Measurements from ENCODE around the gene NFKBIE. TPM values are rescaled to one million over a fixed set of nuclear protein-coding genes. Genes with fewer than 3 reads are reported as not detected.

NFKBIE gene
- total RNA-seq, 1 donor from 2014 or later, result 29.0 TPM

- Mint-ChIP-seq H3K4me3 (no peak overlapping the region), H3K9me3 (no peaks in the 10 kb centered on the region), H3K4me1 (ENCODE audit: low read depth) (no peaks in the 10 kb centered on the region), H3K27ac (no peak overlapping the region), H3K27me3 (ENCODE audit: insufficient read depth) (peaks cover 46% of the 10 kb centered on the region), H3K36me3 (ENCODE audit: low read depth) (no peaks in the 10 kb centered on the region)
- no peak for DNase-seq (ENCODE audit: low spot score)
- intact Hi-C loops (cut with micrococcal nuclease), result no loop called here
Observed at GRCh38 chr6:44292661-44293365, 27.5 kb upstream of the NFKBIE start.

DNA sequence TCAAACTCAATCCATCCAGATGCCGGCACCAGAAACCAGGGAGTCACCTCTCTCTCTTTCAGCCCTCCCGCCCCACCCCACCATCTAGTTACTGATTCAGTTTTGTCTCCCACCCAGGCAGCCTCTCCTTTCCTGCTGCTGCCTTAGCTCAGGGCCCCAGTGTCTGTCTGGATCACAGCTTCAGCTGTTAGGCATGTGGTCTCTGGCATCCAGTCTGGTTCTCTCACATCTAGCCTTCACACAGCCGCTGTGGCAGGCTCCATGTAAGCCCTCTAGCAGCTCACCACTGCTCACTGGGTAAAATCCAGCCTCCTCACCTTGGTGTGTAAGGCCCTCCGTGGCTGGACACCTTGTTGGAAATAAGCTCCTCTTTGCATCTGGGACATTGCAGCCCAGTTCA lies 26.5 kb upstream of the NFKBIE start:
- Mint-ChIP-seq H3K4me1 (ENCODE audit: low read depth) (no peaks in the 10 kb centered on the region), H3K4me3 (no peak overlapping the region), H3K27ac (no peak overlapping the region), H3K36me3 (ENCODE audit: low read depth) (no peaks in the 10 kb centered on the region), H3K27me3 (ENCODE audit: insufficient read depth) (peaks cover 49% of the 10 kb centered on the region), H3K9me3 (no peaks in the 10 kb centered on the region)
- DNase-seq (ENCODE audit: low spot score), result no peak
- intact Hi-C loops (cut with micrococcal nuclease), result no loop called here

DNA sequence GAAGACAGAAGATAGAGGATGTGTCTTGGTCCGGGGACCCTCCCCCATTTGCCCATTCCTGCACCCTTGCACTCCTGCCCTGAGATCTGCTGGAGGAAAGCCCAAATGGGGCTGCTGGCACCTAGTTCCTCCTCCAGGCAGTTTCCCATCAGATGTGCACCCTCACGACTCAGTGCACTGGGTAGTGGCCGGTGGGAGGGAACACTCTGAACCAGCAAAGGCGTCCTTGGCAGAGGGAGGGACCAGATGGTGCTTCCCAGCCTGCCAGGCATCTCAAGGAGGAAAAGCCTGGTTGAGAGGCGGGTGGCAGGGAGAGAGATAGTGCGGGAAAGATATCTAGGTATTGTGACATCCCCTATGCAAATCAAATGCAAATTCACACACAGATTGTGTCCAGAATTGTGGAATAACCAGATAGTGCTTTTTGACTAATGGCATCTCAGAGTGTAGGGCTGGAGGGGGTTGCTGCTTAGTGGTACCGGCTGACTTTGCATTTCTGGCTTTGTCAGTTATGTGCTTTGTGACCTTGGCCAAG lies 24.4 kb upstream of the NFKBIE start:
- H3K27me3 Mint-ChIP-seq (ENCODE audit: insufficient read depth), result peaks cover 32% of the 10 kb centered on the region
- DNase-seq (ENCODE audit: low spot score), result no peak
- no peaks in the 10 kb centered on the region for H3K36me3 Mint-ChIP-seq (ENCODE audit: low read depth)
- no peaks in the 10 kb centered on the region for H3K4me1 Mint-ChIP-seq (ENCODE audit: low read depth)
- H3K27ac Mint-ChIP-seq, result no peak overlapping the region
- no peaks in the 10 kb centered on the region for H3K9me3 Mint-ChIP-seq
- intact Hi-C loops (cut with micrococcal nuclease), result no loop called here
- no peak overlapping the region for H3K4me3 Mint-ChIP-seq

GRCh38 chr6:44286747-44287146 lies 21.4 kb upstream of the NFKBIE start:
- no peak overlapping the region for H3K4me3 Mint-ChIP-seq
- no peaks in the 10 kb centered on the region for H3K4me1 Mint-ChIP-seq (ENCODE audit: low read depth)
- H3K36me3 Mint-ChIP-seq (ENCODE audit: low read depth), result no peaks in the 10 kb centered on the region

GRCh38 chr6:44286285-44286565 lies 20.9 kb upstream of the NFKBIE start:
- H3K27me3 Mint-ChIP-seq (ENCODE audit: insufficient read depth), result peaks cover 23% of the 10 kb centered on the region
- no peak for DNase-seq (ENCODE audit: low spot score)
- no peaks in the 10 kb centered on the region for H3K4me1 Mint-ChIP-seq (ENCODE audit: low read depth)
- no peak overlapping the region for H3K4me3 Mint-ChIP-seq
- intact Hi-C loops (cut with micrococcal nuclease), result no loop called here
- no peaks in the 10 kb centered on the region for H3K9me3 Mint-ChIP-seq
- no peaks in the 10 kb centered on the region for H3K36me3 Mint-ChIP-seq (ENCODE audit: low read depth)
- no peak overlapping the region for H3K27ac Mint-ChIP-seq

More at GRCh38 chr6:44286747-44287146, 21.4 kb upstream of the NFKBIE start:
- intact Hi-C loops (cut with micrococcal nuclease), result no loop called here
- peaks cover 23% of the 10 kb centered on the region for H3K27me3 Mint-ChIP-seq (ENCODE audit: insufficient read depth)
- no peak overlapping the region for H3K27ac Mint-ChIP-seq
- no peaks in the 10 kb centered on the region for H3K9me3 Mint-ChIP-seq
- DNase-seq (ENCODE audit: low spot score), result no peak

- Mint-ChIP-seq H3K9me3 (no peaks in the 10 kb centered on the region), H3K4me3 (no peak overlapping the region), H3K4me1 (ENCODE audit: low read depth) (no peaks in the 10 kb centered on the region), H3K36me3 (ENCODE audit: low read depth) (no peaks in the 10 kb centered on the region), H3K27me3 (ENCODE audit: insufficient read depth) (peaks cover 23% of the 10 kb centered on the region), H3K27ac (no peak overlapping the region)
- no peak for DNase-seq (ENCODE audit: low spot score)
- intact Hi-C loops (cut with micrococcal nuclease), result no loop called here
Observed at GRCh38 chr6:44285552-44286284, 20.4 kb upstream of the NFKBIE start.

- Mint-ChIP-seq H3K27me3 (ENCODE audit: insufficient read depth) (peaks cover 19% of the 10 kb centered on the region), H3K4me1 (ENCODE audit: low read depth) (no peaks in the 10 kb centered on the region), H3K36me3 (ENCODE audit: low read depth) (no peaks in the 10 kb centered on the region), H3K4me3 (no peak overlapping the region), H3K27ac (no peak overlapping the region), H3K9me3 (no peaks in the 10 kb centered on the region)
- intact Hi-C loops (cut with micrococcal nuclease), result no loop called here
- DNase-seq (ENCODE audit: low spot score), result no peak
Observed at GRCh38 chr6:44284867-44285266, 19.5 kb upstream of the NFKBIE start.

GRCh38 chr6:44284121-44284520 lies 18.8 kb upstream of the NFKBIE start:
- Mint-ChIP-seq H3K9me3 (no peaks in the 10 kb centered on the region), H3K27ac (no peak overlapping the region), H3K36me3 (ENCODE audit: low read depth) (no peaks in the 10 kb centered on the region), H3K4me1 (ENCODE audit: low read depth) (no peaks in the 10 kb centered on the region), H3K27me3 (ENCODE audit: insufficient read depth) (peaks cover 20% of the 10 kb centered on the region), H3K4me3 (no peak overlapping the region)
- DNase-seq (ENCODE audit: low spot score), result no peak
- intact Hi-C loops (cut with micrococcal nuclease), result no loop called here

- H3K36me3 Mint-ChIP-seq (ENCODE audit: low read depth), result no peaks in the 10 kb centered on the region
- no peak for DNase-seq (ENCODE audit: low spot score)
- intact Hi-C loops (cut with micrococcal nuclease), result no loop called here
- H3K27ac Mint-ChIP-seq, result no peak overlapping the region
- no peaks in the 10 kb centered on the region for H3K4me1 Mint-ChIP-seq (ENCODE audit: low read depth)
- H3K4me3 Mint-ChIP-seq, result no peak overlapping the region
- no peaks in the 10 kb centered on the region for H3K9me3 Mint-ChIP-seq
- peaks cover 31% of the 10 kb centered on the region for H3K27me3 Mint-ChIP-seq (ENCODE audit: insufficient read depth)
Observed at GRCh38 chr6:44278774-44279697, 13.7 kb upstream of the NFKBIE start.

- DNase-seq (ENCODE audit: low spot score), result no peak
- Mint-ChIP-seq H3K27me3 (ENCODE audit: insufficient read depth) (peaks cover 33% of the 10 kb centered on the region), H3K36me3 (ENCODE audit: low read depth) (no peaks in the 10 kb centered on the region), H3K27ac (no peak overlapping the region), H3K4me1 (ENCODE audit: low read depth) (no peaks in the 10 kb centered on the region), H3K9me3 (no peaks in the 10 kb centered on the region), H3K4me3 (no peak overlapping the region)
- intact Hi-C loops (cut with micrococcal nuclease), result no loop called here
Observed at GRCh38 chr6:44278315-44278714, 13.0 kb upstream of the NFKBIE start.

DNA sequence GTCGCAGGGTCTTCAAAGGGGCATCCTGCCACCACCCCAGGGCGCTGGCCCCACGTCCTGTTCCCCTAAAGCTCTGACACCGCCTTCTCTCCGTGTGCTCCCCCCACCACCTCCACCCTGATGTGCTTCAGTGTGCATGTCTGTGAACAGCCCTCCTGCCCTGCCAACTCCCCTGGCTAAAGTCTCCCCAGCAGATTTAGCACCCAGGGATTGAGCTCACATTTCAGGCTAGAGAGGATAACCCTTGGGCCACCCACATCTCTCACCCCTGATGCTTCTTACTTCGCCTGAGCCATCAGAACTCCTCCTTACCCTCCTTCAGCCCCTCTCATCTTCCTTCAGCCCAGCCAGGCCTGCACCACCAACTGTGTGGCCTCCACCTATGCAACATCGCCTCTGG lies 12.4 kb upstream of the NFKBIE start:
- no peaks in the 10 kb centered on the region for H3K4me1 Mint-ChIP-seq (ENCODE audit: low read depth)
- H3K27ac Mint-ChIP-seq, result no peak overlapping the region
- H3K27me3 Mint-ChIP-seq (ENCODE audit: insufficient read depth), result peaks cover 39% of the 10 kb centered on the region
- no peaks in the 10 kb centered on the region for H3K9me3 Mint-ChIP-seq
- intact Hi-C loops (cut with micrococcal nuclease), result no loop called here
- no peak overlapping the region for H3K4me3 Mint-ChIP-seq
- no peak for DNase-seq (ENCODE audit: low spot score)
- no peaks in the 10 kb centered on the region for H3K36me3 Mint-ChIP-seq (ENCODE audit: low read depth)

- Mint-ChIP-seq H3K4me1 (ENCODE audit: low read depth) (no peaks in the 10 kb centered on the region), H3K36me3 (ENCODE audit: low read depth) (no peaks in the 10 kb centered on the region), H3K4me3 (no peak overlapping the region), H3K27me3 (ENCODE audit: insufficient read depth) (peaks cover 47% of the 10 kb centered on the region), H3K27ac (no peak overlapping the region), H3K9me3 (no peaks in the 10 kb centered on the region)
- DNase-seq (ENCODE audit: low spot score), result no peak
- intact Hi-C loops (cut with micrococcal nuclease), result no loop called here
Observed at GRCh38 chr6:44276667-44277640, 11.6 kb upstream of the NFKBIE start.
